Natural killer cell (primary cell): ENCODE measurements around the gene IFITM2. TPM values are rescaled to one million over a fixed set of nuclear protein-coding genes. Genes with fewer than 3 reads are reported as not detected.

ENCODE experiments used
- ATAC-seq, 3 donors: fragments of 150-1000 bp in 2 of 3; fragments of 200-7000 bp in 1 of 3; cut with Tn5 transposase; 1 replicate in 1 of 3; 2 replicates in 2 of 3; pipeline ENCODE4 v1.10.0; 2021; ENCODE audit warnings: mild to moderate bottlenecking in 2 of 3, moderate library complexity in 2 of 3
- DNase-seq, 2 donors: peaks; one replicate each; pipeline versions ENCODE4 v3.0.0 to v3.0.0-alpha.2; 2013 to 2021; ENCODE audit warnings: mixed read lengths in 1 of 2
- H3K27ac ChIP-seq: one replicate; pipeline ENCODE4 v1.5.1; 2013; ENCODE audit warnings: mild to moderate bottlenecking, low read length
- H3K27me3 ChIP-seq: one replicate; pipeline ENCODE4 v1.6.1; 2013; ENCODE audit warnings: low read length; ENCODE audit not compliant: control insufficient read depth, insufficient read depth
- H3K36me3 ChIP-seq: one replicate; pipeline ENCODE4 v1.6.1; 2013; ENCODE audit warnings: low read length; ENCODE audit not compliant: control insufficient read depth, insufficient read depth
- H3K4me1 ChIP-seq: one replicate; pipeline ENCODE4 v1.6.1; 2013; ENCODE audit warnings: low read length; ENCODE audit not compliant: control insufficient read depth, insufficient read depth
- H3K4me3 ChIP-seq: one replicate; pipeline ENCODE4 v1.5.1; 2013; ENCODE audit warnings: low read length
- H3K9me3 ChIP-seq: one replicate; pipeline ENCODE4 v1.6.1; 2013; ENCODE audit warnings: low read length; ENCODE audit not compliant: control insufficient read depth, insufficient read depth
- H3K27ac Mint-ChIP-seq, 2 donors: one replicate each; pipeline ENCODE4 v1.8.0; 2022; ENCODE audit warnings: mild to moderate bottlenecking in 2 of 2, mixed read lengths in 2 of 2, moderate library complexity in 1 of 2
- H3K27me3 Mint-ChIP-seq, 2 donors: one replicate each; pipeline ENCODE4 v1.8.0; 2022; ENCODE audit warnings: low read depth in 2 of 2, mixed read lengths in 2 of 2
- H3K36me3 Mint-ChIP-seq: one replicate; pipeline ENCODE4 v1.8.0; 2022; ENCODE audit warnings: mixed read lengths
- H3K4me1 Mint-ChIP-seq, 2 donors: one replicate each; pipeline ENCODE4 v1.8.0; 2022; ENCODE audit warnings: mixed read lengths in 2 of 2
- H3K4me3 Mint-ChIP-seq: one replicate; pipeline ENCODE4 v1.8.0; 2022; ENCODE audit warnings: mild to moderate bottlenecking, moderate library complexity, mixed read lengths
- H3K9me3 Mint-ChIP-seq, 2 donors: one replicate each; pipeline ENCODE4 v1.8.0; 2022; ENCODE audit warnings: mixed read lengths in 2 of 2
- whole genome bisulfite sequencing: methylation state at CpG from one replicate; pipeline ENCODE4 v1.1.7; 2013; ENCODE audit warnings: missing lambda C conversion rate; ENCODE audit not compliant: insufficient coverage; 5-methylcytosine and 5-hydroxymethylcytosine counted together
- intact Hi-C: fragments of 100-400 bp; cut with micrococcal nuclease; formaldehyde crosslinking; loops from one replicate; pipeline ENCODE4 v1.14.2; 2022
- total RNA-seq, 4 donors: library from RNA; stranded (reverse); fragments of 120-200 nt in 1 of 4; gene quantifications; one replicate each; pipeline versions ENCODE4 v1.2.3 to v1.2.4, GENCODE V29; 2013 to 2022
- TF ChIP-seq, protein P1 (sequence below): fragments of 200-600 bp; IDR thresholded peaks from one replicate; pipeline ENCODE4 v1.8.0; 2022; ENCODE audit warnings: antibody characterized with exemption

IFITM2 gene
- total RNA-seq, 3 donors from 2014 or later (not counting 1 experiment from before 2014, with no cell fraction given) = 1,080 to 1,421 (median 1,273) TPM

DNA sequence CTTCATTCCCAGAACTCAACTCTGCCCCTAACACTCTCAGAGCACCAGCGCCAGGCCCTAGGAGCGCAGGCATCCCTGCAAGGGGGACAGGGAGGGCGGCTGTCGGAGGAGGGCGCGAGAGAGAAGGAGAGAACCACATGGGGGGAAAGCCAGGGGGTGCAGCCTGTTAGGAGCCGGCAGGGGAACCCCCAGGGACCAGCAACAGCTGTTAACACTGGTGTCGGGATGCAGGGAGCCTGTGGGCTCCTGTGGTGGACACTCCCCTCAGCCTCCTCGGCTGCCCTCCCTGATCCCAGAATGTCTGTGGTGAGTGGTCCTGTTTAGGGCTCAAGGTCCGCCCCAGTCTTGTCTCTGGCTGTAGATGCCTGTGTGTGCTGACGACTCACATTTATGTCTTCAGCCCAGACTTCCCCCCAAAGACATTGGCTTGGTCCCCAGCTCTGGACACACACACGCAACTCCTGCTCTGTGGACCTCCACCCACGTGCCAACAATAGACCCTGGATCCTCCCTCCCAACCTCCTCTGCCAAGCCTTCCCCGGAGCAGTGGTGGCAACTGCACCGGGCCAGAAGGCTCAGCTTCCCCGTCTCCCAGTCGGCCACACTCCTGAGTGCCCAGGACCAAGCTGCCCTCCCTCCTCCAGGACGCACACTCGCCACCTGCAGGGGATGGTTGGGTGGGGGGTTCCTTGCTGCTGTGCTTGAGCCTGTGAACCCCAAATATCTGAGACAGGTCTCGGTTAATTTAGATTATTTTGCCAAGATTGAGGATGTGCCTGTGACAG, 7.5 kb upstream of the IFITM2 start:
- Mint-ChIP-seq H3K27ac (no peak overlapping the region), H3K4me3 (no peak overlapping the region), H3K4me1 (peaks cover 22 to 23% of the 10 kb centered on the region in 2 donors), H3K9me3 (no peaks in the 10 kb centered on the region), H3K36me3 (no peaks in the 10 kb centered on the region), H3K27me3 (no peaks in the 10 kb centered on the region)
- H3K4me1 ChIP-seq = peaks cover 56% of the 10 kb centered on the region
- ATAC-seq (no peak), DNase-seq (peak in 1 of 2 donors; percentile 55)
- intact Hi-C loops = no loop called here
- no peaks in the 10 kb centered on the region for H3K27me3 ChIP-seq
- 54% methylated on average over 20 of the region's 20 CpGs for WGBS
- H3K36me3 ChIP-seq = peaks cover 6% of the 10 kb centered on the region
- H3K9me3 ChIP-seq = no peaks in the 10 kb centered on the region
- TF ChIP-seq, protein P1, sequence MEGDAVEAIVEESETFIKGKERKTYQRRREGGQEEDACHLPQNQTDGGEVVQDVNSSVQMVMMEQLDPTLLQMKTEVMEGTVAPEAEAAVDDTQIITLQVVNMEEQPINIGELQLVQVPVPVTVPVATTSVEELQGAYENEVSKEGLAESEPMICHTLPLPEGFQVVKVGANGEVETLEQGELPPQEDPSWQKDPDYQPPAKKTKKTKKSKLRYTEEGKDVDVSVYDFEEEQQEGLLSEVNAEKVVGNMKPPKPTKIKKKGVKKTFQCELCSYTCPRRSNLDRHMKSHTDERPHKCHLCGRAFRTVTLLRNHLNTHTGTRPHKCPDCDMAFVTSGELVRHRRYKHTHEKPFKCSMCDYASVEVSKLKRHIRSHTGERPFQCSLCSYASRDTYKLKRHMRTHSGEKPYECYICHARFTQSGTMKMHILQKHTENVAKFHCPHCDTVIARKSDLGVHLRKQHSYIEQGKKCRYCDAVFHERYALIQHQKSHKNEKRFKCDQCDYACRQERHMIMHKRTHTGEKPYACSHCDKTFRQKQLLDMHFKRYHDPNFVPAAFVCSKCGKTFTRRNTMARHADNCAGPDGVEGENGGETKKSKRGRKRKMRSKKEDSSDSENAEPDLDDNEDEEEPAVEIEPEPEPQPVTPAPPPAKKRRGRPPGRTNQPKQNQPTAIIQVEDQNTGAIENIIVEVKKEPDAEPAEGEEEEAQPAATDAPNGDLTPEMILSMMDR = no peak
- H3K4me3 ChIP-seq = no peak overlapping the region
- no peak overlapping the region for H3K27ac ChIP-seq

DNA sequence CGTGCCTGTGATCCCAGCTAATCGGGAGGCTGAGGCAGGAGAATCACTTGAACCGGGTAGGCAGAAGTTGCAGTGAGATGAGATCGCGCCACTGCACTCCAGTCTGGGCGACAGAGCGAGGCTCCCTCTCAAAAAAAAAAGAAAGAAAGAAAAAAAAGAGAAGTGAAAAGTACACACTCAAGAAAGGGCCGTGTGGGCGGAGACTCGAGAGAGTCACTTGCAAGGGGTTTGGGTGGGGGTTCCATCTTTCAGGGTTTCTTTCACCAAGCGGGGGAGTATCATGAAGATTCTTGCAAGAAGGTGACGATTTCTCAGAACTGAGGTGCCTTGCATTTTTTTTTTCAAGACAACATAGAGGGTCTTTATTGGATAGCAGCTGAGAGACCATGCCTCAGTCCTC, 4.3 kb upstream of the IFITM2 start:
- H3K27me3 Mint-ChIP-seq = no peaks in the 10 kb centered on the region
- ATAC-seq = no peak
- H3K4me1 Mint-ChIP-seq = peaks cover 34 to 36% of the 10 kb centered on the region in 2 donors

DNA sequence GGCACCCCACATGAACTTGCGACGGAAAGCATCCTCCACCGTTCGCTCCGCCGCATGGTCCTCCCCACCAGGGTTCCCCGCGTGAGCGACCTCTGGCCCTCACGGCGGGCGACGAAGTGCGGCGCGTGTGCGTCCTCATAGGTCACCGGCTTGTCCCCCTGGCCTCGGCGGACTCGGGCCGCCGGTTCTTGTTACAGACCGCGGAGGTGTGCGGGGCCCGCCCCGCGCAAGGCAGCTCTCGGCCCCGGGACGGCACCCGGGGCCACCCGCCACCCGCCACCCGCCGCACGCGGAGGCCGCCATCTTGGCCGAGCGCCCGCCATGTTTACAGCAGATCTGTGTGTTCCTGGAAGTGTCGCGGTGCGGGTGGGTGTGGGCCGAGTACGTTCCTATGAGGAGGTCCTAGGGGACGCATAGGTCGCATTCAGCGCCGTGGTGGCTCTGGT, 3.5 kb upstream of the IFITM2 start:
- no peaks in the 10 kb centered on the region for H3K27me3 ChIP-seq
- H3K27ac ChIP-seq = no peak overlapping the region
- H3K4me1 Mint-ChIP-seq = peaks cover 42 to 43% of the 10 kb centered on the region in 2 donors
- no peak for ATAC-seq
- TF ChIP-seq, protein P1 = no peak
- DNase-seq = no peak
- H3K9me3 Mint-ChIP-seq = no peaks in the 10 kb centered on the region
- H3K27ac Mint-ChIP-seq = no peak overlapping the region
- H3K4me3 Mint-ChIP-seq = no peak overlapping the region
- 86% methylated on average over 52 of the region's 52 CpGs for WGBS
- H3K4me1 ChIP-seq = peaks cover 50% of the 10 kb centered on the region
- H3K36me3 Mint-ChIP-seq = no peaks in the 10 kb centered on the region
- no peaks in the 10 kb centered on the region for H3K27me3 Mint-ChIP-seq
- H3K36me3 ChIP-seq = no peaks in the 10 kb centered on the region
- no peak overlapping the region for H3K4me3 ChIP-seq
- no peaks in the 10 kb centered on the region for H3K9me3 ChIP-seq
- intact Hi-C loops = no loop called here

More for the DNA sequence above, 4.3 kb upstream of the IFITM2 start:
- Histone ChIP-seq H3K27me3 (no peaks in the 10 kb centered on the region), H3K4me3 (no peak overlapping the region), H3K9me3 (no peaks in the 10 kb centered on the region), H3K36me3 (no peaks in the 10 kb centered on the region), H3K4me1 (peaks cover 55% of the 10 kb centered on the region), H3K27ac (no peak overlapping the region)
- Mint-ChIP-seq H3K36me3 (no peaks in the 10 kb centered on the region), H3K27ac (no peak overlapping the region), H3K9me3 (no peaks in the 10 kb centered on the region), H3K4me3 (no peak overlapping the region)
- WGBS = 62% methylated on average over 12 of the region's 12 CpGs
- DNase-seq = no peak
- TF ChIP-seq, protein P1 = no peak
- intact Hi-C loops = no loop called here
